Measurements from ENCODE around the gene AFTPH. TPM values are rescaled to one million over a fixed set of nuclear protein-coding genes. Genes with fewer than 3 reads are reported as not detected.

Gene AFTPH
- polyA plus RNA-seq, 2 of the 4 experiments (the other 2 are of a cell fraction): 24.0 to 51.4 TPM

GRCh38 chr2:64563436-64563938 lies 39.4 kb downstream of the AFTPH start:
- no peak for FAIRE-seq
- POLR2A ChIA-PET: no interaction called here

GRCh38 chr2:64565949-64566710 lies 42.0 kb downstream of the AFTPH start:
- DNase-seq (ENCODE audit: low read depth in 1 of 2, low spot score in 1 of 2): no peak
- no peak for FAIRE-seq
- POLR2A ChIA-PET: no interaction called here
- Histone ChIP-seq H3K4me3 (no peak overlapping the region), H3K27ac (no peak overlapping the region), H3K9me3 (no peaks in the 10 kb centered on the region), H3K4me2 (no peak overlapping the region), H3K4me1 (0 out of 3 replicates have a peak, but pooled peaks cover 3% of the 10 kb centered on the region)
- CTCF ChIA-PET: interaction anchor here (1.2 to 1.9 kb wide), 2 partner anchors 235 to 517 kb away, joined by 3 to 9 read pairs; no protein-coding TSS in a partner anchor
- 81% methylated on average over 1 of the region's 1 CpG for WGBS (ENCODE audit: missing lambda C conversion rate)
- ATAC-seq: no peak
- TF ChIP-seq RARB (CRISPR knock-in tag; IDR thresholded peaks at IDR 0.05): no peak
- no peak for TF ChIP-seq ESRRA (IDR thresholded peaks at IDR 0.05; ENCODE audit: borderline replicate concordance, low read length)
- TF ChIP-seq MYC (IDR thresholded peaks at IDR 0.05; ENCODE audit: borderline replicate concordance, low read length): no peak
- no peak for TF ChIP-seq BHLHE40 (IDR thresholded peaks at IDR 0.05; ENCODE audit: low read depth, low read length)
- TF ChIP-seq CBX8 (IDR thresholded peaks at IDR 0.05): no peak
- TF ChIP-seq HOXA7 (CRISPR knock-in tag; IDR thresholded peaks at IDR 0.05): no peak
- TF ChIP-seq CHD4 (IDR thresholded peaks at IDR 0.05; ENCODE audit: borderline replicate concordance): no peak
- TF ChIP-seq HMGXB4 (CRISPR knock-in tag; IDR thresholded peaks at IDR 0.05; ENCODE audit: borderline replicate concordance): no peak
- TF ChIP-seq CHD2 (IDR thresholded peaks at IDR 0.05; ENCODE audit: low read length, partially characterized antibody): no peak
- TF ChIP-seq REST (IDR thresholded peaks at IDR 0.05): no peak
- TF ChIP-seq FOXS1 (CRISPR knock-in tag; IDR thresholded peaks at IDR 0.05): no peak
- no peak for TF ChIP-seq HOXB13 (CRISPR knock-in tag; IDR thresholded peaks at IDR 0.05; ENCODE audit: low read depth)
- no peak for TF ChIP-seq KDM1A (IDR thresholded peaks at IDR 0.05; ENCODE audit: low read depth)
- no peak for TF ChIP-seq SREBF2 (IDR thresholded peaks at IDR 0.05)
- no peak for TF ChIP-seq FOSB (CRISPR knock-in tag; IDR thresholded peaks at IDR 0.05)
- no peak for TF ChIP-seq RFX5 (IDR thresholded peaks at IDR 0.05)
- TF ChIP-seq MAZ (IDR thresholded peaks at IDR 0.05; ENCODE audit: borderline replicate concordance, low read depth, low read length): no peak

More at GRCh38 chr2:64563436-64563938, 39.4 kb downstream of the AFTPH start:
- DNase-seq (ENCODE audit: low read depth in 1 of 2, low spot score in 1 of 2) (no peak), ATAC-seq (no peak)
- TF ChIP-seq RFX5 (IDR thresholded peaks at IDR 0.05): no peak
- TF ChIP-seq BHLHE40 (IDR thresholded peaks at IDR 0.05; ENCODE audit: low read depth, low read length): no peak
- no peak for TF ChIP-seq JUNB (IDR thresholded peaks at IDR 0.05)
- TF ChIP-seq FOSL2 (IDR thresholded peaks at IDR 0.05): no peak
- no peak for TF ChIP-seq FOSL2 (CRISPR knock-in tag; IDR thresholded peaks at IDR 0.05)
- TF ChIP-seq ATOH8 (CRISPR knock-in tag; IDR thresholded peaks at IDR 0.05; ENCODE audit: low read depth): no peak
- TF ChIP-seq TFCP2L1 (CRISPR knock-in tag; IDR thresholded peaks at IDR 0.05): no peak
- no peak overlapping the region for H3K27ac ChIP-seq
- 89% methylated on average over 6 of the region's 6 CpGs for WGBS (ENCODE audit: missing lambda C conversion rate)
- no peaks in the 10 kb centered on the region for H3K9me3 ChIP-seq
- no peak overlapping the region for H3K4me2 ChIP-seq
- H3K4me3 ChIP-seq: no peak overlapping the region
- 0 out of 3 replicates have a peak, but pooled peaks cover 3% of the 10 kb centered on the region for H3K4me1 ChIP-seq
- CTCF ChIA-PET: interaction anchor here (0.8 to 3.9 kb wide), 4 partner anchors 20 to 514 kb away, joined by 3 to 41 read pairs (median 6); no protein-coding TSS in a partner anchor

All from A549 (cell line).